ENCODE results near the gene RNF130. TPM values are rescaled to one million over a fixed set of nuclear protein-coding genes. Genes with fewer than 3 reads are reported as not detected.

RNF130 gene
- total and polyA plus RNA-seq, 2 of the 13 experiments (the other 11 are each of a cell fraction or from before 2014, with no cell fraction given), result 28.2 to 28.3 TPM

- no peak for DNase-seq (ENCODE audit: low spot score)
- no peaks in the 10 kb centered on the region for H3K27me3 ChIP-seq (ENCODE audit: control insufficient read depth in 1 of 2, insufficient read depth in 2 of 2, low read length in 2 of 2)
- no peaks in the 10 kb centered on the region for H3K9me3 ChIP-seq (ENCODE audit: low read length)
- H3K36me3 ChIP-seq (replicated peaks in 1 of 2; ENCODE audit: control insufficient read depth in 1 of 2, insufficient read depth in 2 of 2, low read length in 2 of 2), result peaks cover 5 to 8% of the 10 kb centered on the region in 2 experiments; a peak in 3 of 5 replicates
- no peaks in the 10 kb centered on the region for H4K20me1 ChIP-seq (ENCODE audit: insufficient read depth, low read length)
- FAIRE-seq, result no peak
- POLR2A ChIA-PET, result no interaction called here
- in situ Hi-C loops (cut with HindIII; ENCODE audit: extremely low pct_ligation_motif_present, low pct_unique_long_range_greater_than_20kb), result no loop called here
- no peak for ATAC-seq
- no peak overlapping the region for H3K27ac ChIP-seq (ENCODE audit: extremely low read length, insufficient read depth, low read length)
- 90% methylated on average over 4 of the region's 4 CpGs for WGBS (ENCODE audit: low lambda C conversion rate)
- CTCF ChIA-PET (ENCODE audit: low intra/inter-chr PET ratio, low total read pairs), result no interaction called here
- TF ChIP-seq STAT5B (CRISPR knock-in tag; IDR thresholded peaks at IDR 0.05), result no peak
- TF ChIP-seq ZNF569 (CRISPR knock-in tag; IDR thresholded peaks at IDR 0.05; ENCODE audit: borderline replicate concordance), result no peak
- no peak for TF ChIP-seq NR3C1 (CRISPR knock-in tag; IDR thresholded peaks at IDR 0.05)
- TF ChIP-seq FOXA1 (IDR thresholded peaks at IDR 0.05), result no peak
- no peak for TF ChIP-seq FOXA1 (CRISPR knock-in tag; IDR thresholded peaks at IDR 0.05)
- TF ChIP-seq ZGPAT (CRISPR knock-in tag; IDR thresholded peaks at IDR 0.05), result no peak
- TF ChIP-seq ZNF713 (CRISPR knock-in tag; IDR thresholded peaks at IDR 0.05), result no peak
- TF ChIP-seq NPAS2 (CRISPR knock-in tag; IDR thresholded peaks at IDR 0.05; ENCODE audit: borderline replicate concordance), result no peak
- TF ChIP-seq KDM3A (CRISPR knock-in tag; IDR thresholded peaks at IDR 0.05; ENCODE audit: low read depth), result no peak
- no peak for TF ChIP-seq THAP11 (CRISPR knock-in tag; IDR thresholded peaks at IDR 0.05)
- no peak for TF ChIP-seq NCOR1 (IDR thresholded peaks at IDR 0.05; ENCODE audit: borderline replicate concordance, low read length)
- TF ChIP-seq ARNTL (CRISPR knock-in tag; IDR thresholded peaks at IDR 0.05), result no peak
- no peak for TF ChIP-seq PCBP1 (IDR thresholded peaks at IDR 0.05; ENCODE audit: borderline replicate concordance, low read depth, low read length)
- TF ChIP-seq MIXL1 (CRISPR knock-in tag; IDR thresholded peaks at IDR 0.05), result no peak
- TF ChIP-seq SOX6 (IDR thresholded peaks at IDR 0.05), result no peak
- no peak for TF ChIP-seq SOX6 (CRISPR knock-in tag; IDR thresholded peaks at IDR 0.05)
- TF ChIP-seq KDM4B (CRISPR knock-in tag; IDR thresholded peaks at IDR 0.05), result no peak
- no peak for TF ChIP-seq ZNF619 (CRISPR knock-in tag; IDR thresholded peaks at IDR 0.05)
- no peak for TF ChIP-seq THAP9 (CRISPR knock-in tag; IDR thresholded peaks at IDR 0.05; ENCODE audit: borderline replicate concordance)
- no peak for TF ChIP-seq CREB3 (CRISPR knock-in tag; IDR thresholded peaks at IDR 0.05)
- TF ChIP-seq ZNF207 (IDR thresholded peaks at IDR 0.05; ENCODE audit: borderline replicate concordance), result no peak
- no peak for TF ChIP-seq IRF1 (CRISPR knock-in tag; IDR thresholded peaks at IDR 0.05; ENCODE audit: low read depth)
- no peaks in the 10 kb centered on the region for H3K79me2 ChIP-seq (ENCODE audit: insufficient read depth, low read length)
- no peak overlapping the region for H3K4me3 ChIP-seq (replicated peaks in 1 of 3; ENCODE audit: insufficient read depth in 1 of 3, low read depth in 2 of 3, low read length in 3 of 3)
- no peak overlapping the region for H3K9ac ChIP-seq (ENCODE audit: insufficient read depth, low read depth, low read length)
- BruUV-seq (replicated peaks), result no TSS peak
- no peak overlapping the region for H3K4me2 ChIP-seq (ENCODE audit: low read depth, low read length)
- no peak overlapping the region for H2AFZ ChIP-seq (ENCODE audit: low read length)
- intact Hi-C loops (cut with micrococcal nuclease; ENCODE audit: unreplicated experiment), result no loop called here
- peaks cover 18% of the 10 kb centered on the region for H3K4me1 ChIP-seq (ENCODE audit: insufficient read depth, low read length)
Observed at GRCh38 chr5:179969110-179969509, 102.4 kb downstream of the RNF130 start.
